HCT116 (cell line): Measurements from ENCODE around the gene SPATA31E1. TPM values are rescaled to one million over a fixed set of nuclear protein-coding genes. Genes with fewer than 3 reads are reported as not detected.
"Not testable (repeated sequence)": the region's sequence is repeated elsewhere in the genome, so short reads cannot be mapped to it uniquely, and the experiment has no call there.

ENCODE experiments used
- ATAC-seq: fragments of 200-7000 bp; cut with Tn5 transposase; 2 replicates; pipeline ENCODE4 v1.9.1; 2020; ENCODE audit warnings: mild to moderate bottlenecking, moderate library complexity
- BruUV-seq: library from RNA; stranded (reverse); fragments of 400-500 nt; replicated peaks from 2 replicates; lab custom pipeline; 2021; lab: Mats Ljungman, UMichigan
- CTCF ChIA-PET: fragments of 300-600 bp; sonication (Branson Sonifier 250); formaldehyde crosslinking; loops from one replicate; lab custom pipeline; 2021; ENCODE audit warnings: antibody characterized with exemption; lab: Charles Lee
- POLR2A ChIA-PET: fragments of 300-600, 350-600 bp; sonication (Branson Sonifier 250); formaldehyde crosslinking; loops from one replicate; lab custom pipeline; 2021; ENCODE audit warnings: antibody characterized with exemption; lab: Charles Lee
- RAD21 ChIA-PET, 2 experiments: fragments of 300-600 bp; sonication (Branson Sonifier 250); formaldehyde crosslinking; loops; one replicate each; lab custom pipeline; 2023; ENCODE audit warnings: low total read pairs in 2 of 2; ENCODE audit not compliant: uncharacterized antibody in 2 of 2, unreplicated experiment in 2 of 2, low non-redundant PET in 1 of 2; lab: Charles Lee
- DNase-seq: peaks from one replicate; pipeline ENCODE4 v3.0.0-alpha.2; 2010; ENCODE audit warnings: low read depth, low spot score
- H2AFZ ChIP-seq: fragments of 200-600 bp; shearing (Covaris generic), sonication (generic); 2 replicates; pipeline ENCODE4 v1.6.1; 2017; ENCODE audit warnings: low read depth, mixed run types, mixed read lengths, antibody characterized with exemption, low read length; ENCODE audit not compliant: poor library complexity, severe bottlenecking
- H3K27ac ChIP-seq: 2 replicates; pipeline ENCODE4 v1.5.1; 2012; ENCODE audit warnings: low read depth, low read length
- H3K27me3 ChIP-seq: fragments of 200-600 bp; sonication (generic); 2 replicates; pipeline ENCODE4 v1.6.1; 2016; ENCODE audit warnings: mixed run types, low read length, mixed read lengths; ENCODE audit not compliant: insufficient read depth
- H3K36me3 ChIP-seq, 2 experiments: fragments of 200-500 bp in 1 of 2; fragments of 200-600 bp in 1 of 2; sonication (Bioruptor generic) in 1 of 2; sonication (generic) in 1 of 2; 2 replicates each; pipeline versions ENCODE4 v1.5.1 to v1.6.1; 2014 to 2016; ENCODE audit warnings: low read length in 2 of 2, inconsistent platforms in 1 of 2, mixed read lengths in 1 of 2, mixed run types in 1 of 2; ENCODE audit not compliant: insufficient read depth in 2 of 2, control insufficient read depth in 1 of 2
- H3K4me1 ChIP-seq, 2 experiments: fragments of 200-600 bp in 1 of 2; sonication (generic) in 1 of 2; 2 replicates each; pipeline versions ENCODE4 v1.5.1 to v1.6.1; 2012 to 2017; ENCODE audit warnings: low read length in 2 of 2, inconsistent platforms in 1 of 2, mild to moderate bottlenecking in 1 of 2, mixed read lengths in 1 of 2, mixed run types in 1 of 2, moderate library complexity in 1 of 2; ENCODE audit not compliant: insufficient read depth in 2 of 2, control insufficient read depth in 1 of 2
- H3K4me2 ChIP-seq: fragments of 200-600 bp; sonication (generic); 2 replicates; pipeline ENCODE4 v1.6.1; 2017; ENCODE audit warnings: mixed run types, low read length, mixed read lengths
- H3K4me3 ChIP-seq, 2 experiments: fragments of 200-600 bp in 1 of 2; sonication (generic) in 1 of 2; replicated peaks in 1 of 2; 2 replicates each; pipeline ENCODE4 v1.5.1; 2011 to 2016; ENCODE audit warnings: low read length in 2 of 2, control low read depth in 1 of 2, low read depth in 1 of 2, mild to moderate bottlenecking in 1 of 2, mixed read lengths in 1 of 2, mixed run types in 1 of 2
- H3K79me2 ChIP-seq: fragments of 200-600 bp; sonication (generic); 2 replicates; pipeline ENCODE4 v1.6.1; 2017; ENCODE audit warnings: mild to moderate bottlenecking, mixed run types, low read length, moderate library complexity, mixed read lengths; ENCODE audit not compliant: insufficient read depth
- H3K9ac ChIP-seq: fragments of 200-600 bp; sonication (generic); 2 replicates; pipeline ENCODE4 v1.6.1; 2016; ENCODE audit warnings: low read length, mixed read lengths
- H3K9me2 ChIP-seq: fragments of 200-600 bp; sonication (generic), shearing (Covaris generic); 2 replicates; pipeline ENCODE4 v1.6.1; 2017; ENCODE audit warnings: mixed run types, mild to moderate bottlenecking, moderate library complexity; ENCODE audit not compliant: insufficient read depth
- H3K9me3 ChIP-seq, 2 experiments: fragments of 200-500 bp in 1 of 2; fragments of 200-600 bp in 1 of 2; sonication (Bioruptor generic) in 1 of 2; sonication (generic) in 1 of 2; 2 replicates each; pipeline ENCODE4 v1.6.1; 2014 to 2017; ENCODE audit warnings: low read length in 2 of 2, mixed read lengths in 2 of 2, inconsistent platforms in 1 of 2, low read depth in 1 of 2, mild to moderate bottlenecking in 1 of 2, mixed run types in 1 of 2, moderate library complexity in 1 of 2; ENCODE audit not compliant: control insufficient read depth in 1 of 2, insufficient read depth in 1 of 2
- H4K20me1 ChIP-seq: fragments of 200-600 bp; sonication (generic), shearing (Covaris generic); 2 replicates; pipeline ENCODE4 v1.6.1; 2017; ENCODE audit warnings: mixed run types, mild to moderate bottlenecking, moderate library complexity; ENCODE audit not compliant: insufficient read depth
- intact Hi-C: fragments of 100-400 bp; cut with micrococcal nuclease; formaldehyde crosslinking; loops from 2 replicates; pipeline ENCODE4 v1.10.0; 2022
- total RNA-seq: library from RNA; stranded (reverse); gene quantifications from one replicate; pipeline ENCODE4 v1.2.1, GENCODE V29; 2021; ENCODE audit not compliant: unreplicated experiment

Gene SPATA31E1
- total RNA-seq, 1 experiment from 2014 or later = not detected

DNA sequence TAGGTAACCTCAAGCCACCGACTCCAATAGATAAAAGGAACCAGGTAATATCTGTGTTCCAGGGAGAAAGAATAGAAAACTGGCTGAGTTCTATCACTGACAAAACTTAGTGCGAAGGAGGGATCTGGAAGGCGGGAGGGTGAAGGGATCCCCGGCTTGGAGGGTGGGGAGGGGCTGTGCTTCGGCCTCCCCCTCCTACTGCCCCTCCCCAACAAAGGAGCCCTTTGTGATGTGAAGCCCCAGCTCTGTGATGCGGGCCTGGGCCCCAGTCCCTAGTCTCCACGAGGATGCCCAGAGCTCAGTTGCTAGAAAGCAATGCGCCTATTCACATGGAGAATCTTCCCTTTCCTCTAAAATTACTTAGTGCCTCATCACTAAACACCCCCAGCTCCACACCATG, 35.0 kb downstream of the SPATA31E1 start, which contains the start of gene SPATA31C1:
SPATA31C1 (plus strand) TSS at position 301 of the 400 bp plus-strand sequence.
- intact Hi-C loops, H2AFZ ChIP-seq, H3K27ac ChIP-seq, H3K9ac ChIP-seq, H3K4me2 ChIP-seq, RAD21 ChIA-PET, CTCF ChIA-PET, H3K36me3 ChIP-seq, H3K4me3 ChIP-seq, POLR2A ChIA-PET, H3K9me3 ChIP-seq, H4K20me1 ChIP-seq, H3K4me1 ChIP-seq, DNase-seq, H3K9me2 ChIP-seq, ATAC-seq, H3K79me2 ChIP-seq, H3K27me3 ChIP-seq, BruUV-seq: not testable (repeated sequence)

DNA sequence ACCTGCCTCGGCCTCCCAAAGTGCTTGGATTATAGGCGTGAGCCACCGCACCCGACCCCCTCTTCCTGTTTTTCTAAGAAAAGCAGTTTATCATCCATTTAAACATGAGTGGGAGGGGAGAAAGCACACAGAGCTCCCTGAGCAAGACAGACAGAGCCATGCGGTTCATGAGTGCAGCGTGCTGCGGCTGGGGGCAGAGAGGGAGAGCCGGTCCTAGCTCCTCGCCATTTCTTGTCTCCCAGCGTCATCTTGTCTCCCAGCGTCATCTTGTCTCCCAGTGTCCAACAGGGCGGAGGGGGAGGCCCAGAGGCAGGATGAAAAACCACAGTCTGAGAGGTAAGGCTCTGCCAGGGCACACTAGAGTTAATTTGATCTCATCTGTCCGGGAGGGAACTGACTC, 36.3 kb downstream of the SPATA31E1 start:
- BruUV-seq, DNase-seq, H2AFZ ChIP-seq, intact Hi-C loops, H3K27ac ChIP-seq, H3K9me2 ChIP-seq, POLR2A ChIA-PET, H3K9ac ChIP-seq, CTCF ChIA-PET, H3K79me2 ChIP-seq, H3K36me3 ChIP-seq, H3K27me3 ChIP-seq, RAD21 ChIA-PET, H3K9me3 ChIP-seq, ATAC-seq, H3K4me2 ChIP-seq, H4K20me1 ChIP-seq, H3K4me3 ChIP-seq, H3K4me1 ChIP-seq: not testable (repeated sequence)

DNA sequence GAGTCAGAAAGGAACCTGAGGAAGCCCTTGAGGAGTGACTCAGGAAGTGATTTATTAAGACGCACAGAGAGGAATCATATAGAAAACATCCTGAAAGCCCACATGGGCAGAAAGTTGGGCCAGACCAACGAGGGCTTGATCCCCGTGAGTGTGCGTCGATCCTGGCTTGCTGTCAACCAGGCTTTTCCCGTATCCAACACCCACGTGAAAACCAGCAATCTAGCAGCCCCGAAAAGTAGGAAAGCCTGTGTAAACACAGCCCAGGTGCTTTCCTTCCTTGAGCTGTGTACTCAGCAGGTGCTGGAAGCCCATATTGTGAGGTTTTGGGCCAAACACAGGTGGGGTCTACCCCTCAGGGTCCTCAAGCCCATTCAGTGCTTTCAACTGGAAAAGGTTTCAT, 38.9 kb downstream of the SPATA31E1 start:
- ATAC-seq, H2AFZ ChIP-seq, H3K4me3 ChIP-seq, RAD21 ChIA-PET, H3K36me3 ChIP-seq, H3K9ac ChIP-seq, H3K9me3 ChIP-seq, H3K4me2 ChIP-seq, DNase-seq, intact Hi-C loops, H4K20me1 ChIP-seq, H3K79me2 ChIP-seq, POLR2A ChIA-PET, CTCF ChIA-PET, BruUV-seq, H3K4me1 ChIP-seq, H3K27ac ChIP-seq, H3K27me3 ChIP-seq, H3K9me2 ChIP-seq: not testable (repeated sequence)

- DNase-seq, H3K4me2 ChIP-seq, POLR2A ChIA-PET, H3K79me2 ChIP-seq, CTCF ChIA-PET, H3K9ac ChIP-seq, RAD21 ChIA-PET, ATAC-seq, H3K27ac ChIP-seq, H4K20me1 ChIP-seq, H3K36me3 ChIP-seq, H3K27me3 ChIP-seq, H3K4me3 ChIP-seq, H2AFZ ChIP-seq, H3K9me2 ChIP-seq, H3K4me1 ChIP-seq, intact Hi-C loops, H3K9me3 ChIP-seq, BruUV-seq: not testable (repeated sequence)
Observed at GRCh38 chr9:87923012-87923411, 40.3 kb downstream of the SPATA31E1 start.
